ENCODE results near the gene LEMD3. TPM values are rescaled to one million over a fixed set of nuclear protein-coding genes. Genes with fewer than 3 reads are reported as not detected.
A peak's percentile ranks its signal among the peaks of the same experiment; 100 is the strongest.

Gene LEMD3
- total RNA-seq, 1 donor from 2014 or later = 44.4 TPM

- Mint-ChIP-seq H3K36me3 (no peaks in the 10 kb centered on the region), H3K4me3 (no peak overlapping the region), H3K27me3 (ENCODE audit: low read depth) (peaks cover 8% of the 10 kb centered on the region), H3K27ac (no peak overlapping the region), H3K9me3 (no peaks in the 10 kb centered on the region), H3K4me1 (peaks cover under 1% of the 10 kb centered on the region)
- TF ChIP-seq CTCF (IDR thresholded peaks at IDR 0.05; ENCODE audit: unreplicated experiment) = no peak
- DNase-seq (ENCODE audit: low spot score in 2 of 2, unreplicated experiment in 2 of 2) = no peak
Observed at GRCh38 chr12:65157091-65157490, 12.3 kb upstream of the LEMD3 start.

DNA sequence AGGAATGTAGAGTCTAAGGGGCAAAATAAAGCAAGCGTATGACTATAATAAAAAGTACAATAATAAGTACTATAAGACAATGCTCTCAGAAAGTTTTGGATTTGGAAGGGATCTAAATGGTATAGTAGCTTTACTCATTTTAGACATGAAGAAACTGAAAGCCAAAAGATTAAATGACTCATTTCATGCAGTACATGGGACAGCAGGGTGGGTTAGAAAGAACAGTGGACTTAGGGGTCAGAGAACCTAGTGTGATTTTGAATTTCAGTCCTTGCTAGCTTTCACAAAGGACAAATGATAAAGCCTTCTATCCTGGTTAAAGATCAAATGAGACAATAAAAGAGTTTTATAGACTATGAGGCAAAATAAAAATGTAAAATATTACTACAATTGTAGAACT lies 6.8 kb upstream of the LEMD3 start:
- Mint-ChIP-seq H3K4me1 (no peaks in the 10 kb centered on the region), H3K36me3 (no peaks in the 10 kb centered on the region), H3K4me3 (no peak overlapping the region), H3K27ac (no peak overlapping the region), H3K27me3 (ENCODE audit: low read depth) (peaks cover 11% of the 10 kb centered on the region), H3K9me3 (no peaks in the 10 kb centered on the region)
- DNase-seq (ENCODE audit: low spot score in 2 of 2, unreplicated experiment in 2 of 2) = no peak
- no peak for TF ChIP-seq CTCF (IDR thresholded peaks at IDR 0.05; ENCODE audit: unreplicated experiment)

- H3K4me1 Mint-ChIP-seq = peaks cover 6% of the 10 kb centered on the region
- H3K27me3 Mint-ChIP-seq (ENCODE audit: low read depth) = peaks cover 11% of the 10 kb centered on the region
- no peaks in the 10 kb centered on the region for H3K36me3 Mint-ChIP-seq
- H3K27ac Mint-ChIP-seq = no peak overlapping the region
- H3K9me3 Mint-ChIP-seq = no peaks in the 10 kb centered on the region
- no peak for DNase-seq (ENCODE audit: low spot score in 2 of 2, unreplicated experiment in 2 of 2)
- no peak overlapping the region for H3K4me3 Mint-ChIP-seq
- no peak for TF ChIP-seq CTCF (IDR thresholded peaks at IDR 0.05; ENCODE audit: unreplicated experiment)
Observed at GRCh38 chr12:65164244-65164643, 5.1 kb upstream of the LEMD3 start.

- Mint-ChIP-seq H3K27ac (no peak overlapping the region), H3K36me3 (no peaks in the 10 kb centered on the region), H3K4me3 (no peak overlapping the region), H3K9me3 (no peaks in the 10 kb centered on the region), H3K27me3 (ENCODE audit: low read depth) (peaks cover 9% of the 10 kb centered on the region), H3K4me1 (peaks cover 7% of the 10 kb centered on the region)
- TF ChIP-seq CTCF (IDR thresholded peaks at IDR 0.05; ENCODE audit: unreplicated experiment) = no peak
- no peak for DNase-seq (ENCODE audit: low spot score in 2 of 2, unreplicated experiment in 2 of 2)
Observed at GRCh38 chr12:65164774-65165173, 4.6 kb upstream of the LEMD3 start.

GRCh38 chr12:65168681-65169319 lies 583 bp upstream of the LEMD3 start:
- Mint-ChIP-seq H3K36me3 (no peaks in the 10 kb centered on the region), H3K9me3 (no peaks in the 10 kb centered on the region), H3K4me1 (peaks cover 27% of the 10 kb centered on the region), H3K27ac (peak overlapping the region; percentile 100), H3K4me3 (peak overlapping the region; percentile 100), H3K27me3 (ENCODE audit: low read depth) (peaks cover 2% of the 10 kb centered on the region)
- no peak for TF ChIP-seq CTCF (IDR thresholded peaks at IDR 0.05; ENCODE audit: unreplicated experiment)
- no peak for DNase-seq (ENCODE audit: low spot score in 2 of 2, unreplicated experiment in 2 of 2)

Data from mesothelial cell of epicardium (in vitro differentiated cells).